GM13977 (cell line): ENCODE data around the gene TBCB.
A peak's percentile ranks its signal among the peaks of the same experiment; 100 is the strongest.

ENCODE experiments used
- DNase-seq: peaks from one replicate; pipeline ENCODE4 v3.0.0; 2012; ENCODE audit warnings: low spot score
- in situ Hi-C: fragments of 300-500 bp; cut with MboI; formaldehyde crosslinking; loops from one replicate; pipeline ENCODE4 v1.12.0; 2022; ENCODE audit warnings: low sequenced_read_pairs, low pct_unique_long_range_greater_than_20kb, mixed read lengths, inconsistent platforms; ENCODE audit not compliant: unreplicated experiment
- TF ChIP-seq, protein P1 (sequence below): IDR thresholded peaks from 2 replicates; pipeline ENCODE4 v1.5.1; 2012; ENCODE audit warnings: mild to moderate bottlenecking, control low read depth; ENCODE audit not compliant: insufficient read depth; ENCODE audit errors: extremely low read depth, missing control alignments

Gene TBCB

DNA sequence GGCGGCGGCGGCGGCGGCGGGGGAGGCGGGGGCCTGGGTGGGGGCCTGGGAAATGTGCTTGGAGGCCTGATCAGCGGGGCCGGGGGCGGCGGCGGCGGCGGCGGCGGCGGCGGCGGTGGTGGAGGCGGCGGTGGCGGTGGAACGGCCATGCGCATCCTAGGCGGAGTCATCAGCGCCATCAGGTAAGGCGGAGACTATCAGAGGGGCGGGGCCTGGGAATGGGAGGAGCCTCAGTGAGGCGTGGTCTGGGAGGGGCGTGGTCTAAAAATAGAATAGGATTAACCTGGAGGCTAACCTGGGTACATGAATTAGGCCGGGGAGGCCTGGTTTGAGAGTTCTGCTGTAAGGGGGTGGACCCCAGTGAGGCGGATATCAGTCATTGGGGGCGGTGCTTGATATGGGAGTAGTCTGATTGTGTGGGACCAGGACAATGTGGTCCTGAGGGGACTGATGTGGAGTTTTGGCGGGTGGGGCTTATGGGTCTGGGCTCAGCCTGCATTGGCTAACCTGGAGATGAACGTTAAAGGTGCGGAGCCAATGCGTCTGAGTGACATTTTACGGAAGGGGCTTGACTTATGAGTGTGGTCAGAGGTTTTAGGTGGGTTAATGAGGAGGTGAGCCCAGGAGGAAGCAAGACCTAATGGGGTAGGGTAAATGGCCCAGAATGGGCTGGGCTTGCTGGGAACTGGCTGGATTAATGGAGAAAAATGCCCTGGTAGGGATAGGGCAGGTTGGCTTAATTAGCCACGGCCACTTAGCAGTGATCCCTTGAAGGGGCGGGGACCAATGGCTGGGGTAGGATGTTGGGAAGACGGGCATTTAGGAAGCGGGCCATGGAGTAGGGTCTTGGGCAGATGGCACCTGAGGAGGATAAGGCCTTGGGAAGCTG lies 26.0 kb downstream of the TBCB start:
- peak; percentile 96 for DNase-seq
- in situ Hi-C loops: no loop called here

DNA sequence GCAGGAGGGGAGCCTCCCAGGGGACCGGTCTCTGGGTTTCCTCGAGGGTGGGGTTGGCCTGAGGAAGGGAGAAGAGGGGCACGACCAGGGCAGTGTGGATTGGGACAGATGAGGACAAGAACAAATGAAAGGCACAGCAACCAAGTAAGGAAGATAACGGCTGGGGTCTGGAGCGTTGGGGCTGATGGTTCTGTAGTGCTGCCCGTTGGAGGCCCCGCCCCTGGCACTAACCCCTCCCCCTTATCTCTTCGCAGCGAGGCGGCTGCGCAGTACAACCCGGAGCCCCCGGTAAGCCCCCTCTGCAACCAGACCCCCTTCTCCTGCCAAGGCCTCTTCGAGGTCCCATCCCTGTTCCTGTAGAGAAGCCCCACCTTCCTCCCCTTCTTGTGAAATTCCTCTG lies 26.8 kb downstream of the TBCB start:
- TF ChIP-seq, protein P1, sequence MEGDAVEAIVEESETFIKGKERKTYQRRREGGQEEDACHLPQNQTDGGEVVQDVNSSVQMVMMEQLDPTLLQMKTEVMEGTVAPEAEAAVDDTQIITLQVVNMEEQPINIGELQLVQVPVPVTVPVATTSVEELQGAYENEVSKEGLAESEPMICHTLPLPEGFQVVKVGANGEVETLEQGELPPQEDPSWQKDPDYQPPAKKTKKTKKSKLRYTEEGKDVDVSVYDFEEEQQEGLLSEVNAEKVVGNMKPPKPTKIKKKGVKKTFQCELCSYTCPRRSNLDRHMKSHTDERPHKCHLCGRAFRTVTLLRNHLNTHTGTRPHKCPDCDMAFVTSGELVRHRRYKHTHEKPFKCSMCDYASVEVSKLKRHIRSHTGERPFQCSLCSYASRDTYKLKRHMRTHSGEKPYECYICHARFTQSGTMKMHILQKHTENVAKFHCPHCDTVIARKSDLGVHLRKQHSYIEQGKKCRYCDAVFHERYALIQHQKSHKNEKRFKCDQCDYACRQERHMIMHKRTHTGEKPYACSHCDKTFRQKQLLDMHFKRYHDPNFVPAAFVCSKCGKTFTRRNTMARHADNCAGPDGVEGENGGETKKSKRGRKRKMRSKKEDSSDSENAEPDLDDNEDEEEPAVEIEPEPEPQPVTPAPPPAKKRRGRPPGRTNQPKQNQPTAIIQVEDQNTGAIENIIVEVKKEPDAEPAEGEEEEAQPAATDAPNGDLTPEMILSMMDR: no peak
- in situ Hi-C loops: no loop called here
- DNase-seq: no peak

More for the DNA sequence above, 26.0 kb downstream of the TBCB start:
- TF ChIP-seq, protein P1: no peak

DNA sequence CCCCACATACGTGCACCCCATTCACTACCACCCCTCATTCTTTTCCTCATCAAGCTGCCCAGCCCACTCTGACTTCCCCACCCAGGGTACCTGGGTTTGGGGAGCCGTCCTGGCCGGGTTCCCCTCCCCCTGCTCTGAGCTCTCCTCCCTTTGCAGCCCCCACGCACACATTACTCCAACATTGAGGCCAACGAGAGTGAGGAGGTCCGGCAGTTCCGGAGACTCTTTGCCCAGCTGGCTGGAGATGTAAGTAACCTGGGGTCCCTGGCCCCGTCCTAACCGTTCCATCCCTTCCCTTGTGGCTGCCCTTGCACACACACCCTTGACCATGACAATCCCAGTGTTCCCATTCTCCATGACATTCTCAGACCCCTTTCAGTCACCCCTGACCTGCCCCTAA lies 27.2 kb downstream of the TBCB start:
- no peak for DNase-seq
- in situ Hi-C loops: no loop called here
- TF ChIP-seq, protein P1: no peak

DNA sequence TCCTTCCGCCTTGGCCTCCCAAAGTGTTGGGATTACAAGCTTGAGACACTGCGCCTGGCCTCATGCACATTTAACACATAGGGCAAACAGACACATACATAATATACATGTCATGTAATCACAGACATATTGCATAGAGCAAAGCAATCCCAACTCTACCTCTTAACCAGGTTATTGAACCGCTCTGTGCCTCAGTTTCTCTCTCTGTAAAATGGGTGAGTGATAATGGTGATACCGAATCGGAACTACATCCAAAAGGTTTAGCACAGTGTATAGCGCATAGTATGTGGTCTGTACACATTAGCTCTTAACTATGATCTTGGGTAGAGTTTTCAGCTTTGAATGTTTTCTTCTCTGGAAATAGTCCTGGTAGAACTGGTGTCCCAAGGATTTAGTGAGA lies 29.4 kb downstream of the TBCB start:
- in situ Hi-C loops: no loop called here

DNA sequence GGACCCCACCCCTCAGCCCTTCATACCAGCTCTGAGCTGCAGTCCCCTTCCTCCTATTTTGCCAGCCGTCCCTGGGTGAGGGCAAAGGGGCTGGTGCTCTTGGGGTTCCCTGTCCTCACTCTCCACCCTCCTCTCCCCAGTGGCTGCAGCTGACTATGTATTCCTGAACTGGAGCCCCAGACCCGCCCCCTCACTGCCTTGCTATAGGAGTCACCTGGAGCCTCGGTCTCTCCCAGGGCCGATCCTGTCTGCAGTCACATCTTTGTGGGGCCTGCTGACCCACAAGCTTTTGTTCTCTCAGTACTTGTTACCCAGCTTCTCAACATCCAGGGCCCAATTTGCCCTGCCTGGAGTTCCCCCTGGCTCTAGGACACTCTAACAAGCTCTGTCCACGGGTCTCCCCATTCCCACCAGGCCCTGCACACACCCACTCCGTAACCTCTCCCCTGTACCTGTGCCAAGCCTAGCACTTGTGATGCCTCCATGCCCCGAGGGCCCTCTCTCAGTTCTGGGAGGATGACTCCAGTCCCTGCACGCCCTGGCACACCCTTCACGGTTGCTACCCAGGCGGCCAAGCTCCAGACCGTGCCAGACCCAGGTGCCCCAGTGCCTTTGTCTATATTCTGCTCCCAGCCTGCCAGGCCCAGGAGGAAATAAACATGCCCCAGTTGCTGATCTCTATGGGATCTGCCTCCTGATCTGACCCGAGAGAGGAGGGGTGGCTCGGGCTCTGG lies 34.6 kb downstream of the TBCB start:
- TF ChIP-seq, protein P1: no peak
- in situ Hi-C loops: no loop called here
- DNase-seq: no peak

More for the DNA sequence above, 29.4 kb downstream of the TBCB start:
- DNase-seq: no peak
- TF ChIP-seq, protein P1: no peak

DNA sequence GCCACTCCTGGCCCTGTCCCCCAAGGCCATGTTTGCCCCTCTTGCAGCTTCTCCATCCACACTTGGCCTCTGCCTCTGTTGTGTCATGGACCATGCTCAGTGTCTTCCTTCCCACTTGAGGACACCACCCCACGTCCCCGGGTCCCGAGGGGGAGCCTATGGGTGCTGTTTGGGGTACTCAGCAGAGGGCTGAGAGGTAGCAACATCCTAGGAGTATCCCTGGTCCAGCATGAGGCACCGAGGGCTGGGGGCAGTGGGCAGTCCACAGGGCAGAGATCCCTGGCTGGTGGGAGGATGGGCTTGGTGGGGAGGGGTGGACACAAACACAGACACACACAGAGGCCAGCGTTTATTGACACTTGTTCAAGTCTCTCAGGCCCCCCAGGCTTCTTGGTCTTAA lies 35.3 kb downstream of the TBCB start:
- in situ Hi-C loops: no loop called here
- TF ChIP-seq, protein P1: no peak

More for the DNA sequence above, 35.3 kb downstream of the TBCB start:
- no peak for DNase-seq
